Measurements from ENCODE around the gene TTC3.
A peak's percentile ranks its signal among the peaks of the same experiment; 100 is the strongest.

TTC3 gene

GRCh38 chr21:37073417-37074196 is 553 bp downstream of the TTC3 start (continued):
- TF ChIP-seq, protein P1, sequence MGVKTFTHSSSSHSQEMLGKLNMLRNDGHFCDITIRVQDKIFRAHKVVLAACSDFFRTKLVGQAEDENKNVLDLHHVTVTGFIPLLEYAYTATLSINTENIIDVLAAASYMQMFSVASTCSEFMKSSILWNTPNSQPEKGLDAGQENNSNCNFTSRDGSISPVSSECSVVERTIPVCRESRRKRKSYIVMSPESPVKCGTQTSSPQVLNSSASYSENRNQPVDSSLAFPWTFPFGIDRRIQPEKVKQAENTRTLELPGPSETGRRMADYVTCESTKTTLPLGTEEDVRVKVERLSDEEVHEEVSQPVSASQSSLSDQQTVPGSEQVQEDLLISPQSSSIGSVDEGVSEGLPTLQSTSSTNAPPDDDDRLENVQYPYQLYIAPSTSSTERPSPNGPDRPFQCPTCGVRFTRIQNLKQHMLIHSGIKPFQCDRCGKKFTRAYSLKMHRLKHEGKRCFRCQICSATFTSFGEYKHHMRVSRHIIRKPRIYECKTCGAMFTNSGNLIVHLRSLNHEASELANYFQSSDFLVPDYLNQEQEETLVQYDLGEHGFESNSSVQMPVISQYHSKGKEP (tag by site-specific recombination; IDR thresholded peaks at IDR 0.05) = no peak
- TF ChIP-seq, protein P2, sequence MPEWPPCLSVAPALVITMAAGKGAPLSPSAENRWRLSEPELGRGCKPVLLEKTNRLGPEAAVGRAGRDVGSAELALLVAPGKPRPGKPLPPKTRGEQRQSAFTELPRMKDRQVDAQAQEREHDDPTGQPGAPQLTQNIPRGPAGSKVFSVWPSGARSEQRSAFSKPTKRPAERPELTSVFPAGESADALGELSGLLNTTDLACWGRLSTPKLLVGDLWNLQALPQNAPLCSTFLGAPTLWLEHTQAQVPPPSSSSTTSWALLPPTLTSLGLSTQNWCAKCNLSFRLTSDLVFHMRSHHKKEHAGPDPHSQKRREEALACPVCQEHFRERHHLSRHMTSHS (tag by site-specific recombination; IDR thresholded peaks at IDR 0.05) = no peak
- TF ChIP-seq KLF10 (tag by site-specific recombination; IDR thresholded peaks at IDR 0.05) = peak; percentile 88
- no peak; the same call in none of the 2 replicates for TF ChIP-seq ZNF600 (tag by site-specific recombination; IDR thresholded peaks at IDR 0.05)
- TF ChIP-seq ZNF558 (tag by site-specific recombination; IDR thresholded peaks at IDR 0.05) = no peak
- peak; percentile 93 for TF ChIP-seq GLI4 (tag by site-specific recombination; IDR thresholded peaks at IDR 0.05)
- peak; percentile 39; the same call in 1 of the 2 replicates for TF ChIP-seq ZNF48 (tag by site-specific recombination; IDR thresholded peaks at IDR 0.05)
- TF ChIP-seq KLF17 (tag by site-specific recombination; IDR thresholded peaks at IDR 0.05) = peak; percentile 60; the same call in 1 of the 2 replicates
- TF ChIP-seq SCRT2 (tag by site-specific recombination; IDR thresholded peaks at IDR 0.05) = peak; percentile 94
- TF ChIP-seq, protein P3, sequence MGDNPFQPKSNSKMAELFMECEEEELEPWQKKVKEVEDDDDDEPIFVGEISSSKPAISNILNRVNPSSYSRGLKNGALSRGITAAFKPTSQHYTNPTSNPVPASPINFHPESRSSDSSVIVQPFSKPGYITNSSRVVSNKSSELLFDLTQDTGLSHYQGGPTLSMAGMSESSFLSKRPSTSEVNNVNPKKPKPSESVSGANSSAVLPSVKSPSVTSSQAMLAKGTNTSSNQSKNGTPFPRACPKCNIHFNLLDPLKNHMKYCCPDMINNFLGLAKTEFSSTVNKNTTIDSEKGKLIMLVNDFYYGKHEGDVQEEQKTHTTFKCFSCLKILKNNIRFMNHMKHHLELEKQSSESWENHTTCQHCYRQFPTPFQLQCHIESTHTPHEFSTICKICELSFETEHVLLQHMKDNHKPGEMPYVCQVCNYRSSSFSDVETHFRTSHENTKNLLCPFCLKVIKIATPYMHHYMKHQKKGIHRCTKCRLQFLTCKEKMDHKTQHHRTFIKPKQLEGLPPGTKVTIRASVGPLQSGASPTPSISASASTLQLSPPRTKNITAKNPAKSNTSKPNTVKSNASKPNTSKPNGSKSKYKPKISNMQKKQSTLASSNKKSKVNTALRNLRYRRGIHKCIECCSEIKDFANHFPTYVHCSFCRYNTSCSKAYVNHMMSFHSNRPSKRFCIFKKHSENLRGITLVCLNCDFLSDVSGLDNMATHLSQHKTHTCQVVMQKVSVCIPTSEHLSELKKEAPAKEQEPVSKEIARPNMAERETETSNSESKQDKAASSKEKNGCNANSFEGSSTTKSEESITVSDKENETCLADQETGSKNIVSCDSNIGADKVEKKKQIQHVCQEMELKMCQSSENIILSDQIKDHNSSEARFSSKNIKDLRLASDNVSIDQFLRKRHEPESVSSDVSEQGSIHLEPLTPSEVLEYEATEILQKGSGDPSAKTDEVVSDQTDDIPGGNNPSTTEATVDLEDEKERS (tag by site-specific recombination; IDR thresholded peaks at IDR 0.05) = no peak
- no peak; the same call in 1 of the 2 replicates for TF ChIP-seq ZNF341 (tag by site-specific recombination; IDR thresholded peaks at IDR 0.05; ENCODE audit: low read depth)
- TF ChIP-seq ZSCAN30 (tag by site-specific recombination; IDR thresholded peaks at IDR 0.05) = no peak
- TF ChIP-seq ZNF510 (tag by site-specific recombination; IDR thresholded peaks at IDR 0.05; ENCODE audit: insufficient replicate concordance) = no peak
- TF ChIP-seq ZNF660 (tag by site-specific recombination; IDR thresholded peaks at IDR 0.05) = 0 out of 2 replicates have a peak, but pooled peaks have one; percentile 16
- TF ChIP-seq, protein P4, sequence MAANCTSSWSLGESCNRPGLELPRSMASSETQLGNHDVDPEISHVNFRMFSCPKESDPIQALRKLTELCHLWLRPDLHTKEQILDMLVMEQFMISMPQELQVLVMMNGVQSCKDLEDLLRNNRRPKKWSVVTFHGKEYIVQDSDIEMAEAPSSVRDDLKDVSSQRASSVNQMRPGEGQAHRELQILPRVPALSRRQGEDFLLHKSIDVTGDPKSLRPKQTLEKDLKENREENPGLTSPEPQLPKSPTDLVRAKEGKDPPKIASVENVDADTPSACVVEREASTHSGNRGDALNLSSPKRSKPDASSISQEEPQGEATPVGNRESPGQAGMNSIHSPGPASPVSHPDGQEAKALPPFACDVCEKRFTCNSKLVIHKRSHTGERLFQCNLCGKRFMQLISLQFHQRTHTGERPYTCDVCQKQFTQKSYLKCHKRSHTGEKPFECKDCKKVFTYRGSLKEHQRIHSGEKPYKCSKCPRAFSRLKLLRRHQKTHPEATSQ (tag by site-specific recombination; IDR thresholded peaks at IDR 0.05) = peak; percentile 66; the same call in 1 of the 2 replicates
- no peak for TF ChIP-seq ZNF610 (tag by site-specific recombination; IDR thresholded peaks at IDR 0.05; ENCODE audit: borderline replicate concordance)
- TF ChIP-seq ZIC2 (tag by site-specific recombination; IDR thresholded peaks at IDR 0.05) = peak; percentile 83
- TF ChIP-seq, protein P5, sequence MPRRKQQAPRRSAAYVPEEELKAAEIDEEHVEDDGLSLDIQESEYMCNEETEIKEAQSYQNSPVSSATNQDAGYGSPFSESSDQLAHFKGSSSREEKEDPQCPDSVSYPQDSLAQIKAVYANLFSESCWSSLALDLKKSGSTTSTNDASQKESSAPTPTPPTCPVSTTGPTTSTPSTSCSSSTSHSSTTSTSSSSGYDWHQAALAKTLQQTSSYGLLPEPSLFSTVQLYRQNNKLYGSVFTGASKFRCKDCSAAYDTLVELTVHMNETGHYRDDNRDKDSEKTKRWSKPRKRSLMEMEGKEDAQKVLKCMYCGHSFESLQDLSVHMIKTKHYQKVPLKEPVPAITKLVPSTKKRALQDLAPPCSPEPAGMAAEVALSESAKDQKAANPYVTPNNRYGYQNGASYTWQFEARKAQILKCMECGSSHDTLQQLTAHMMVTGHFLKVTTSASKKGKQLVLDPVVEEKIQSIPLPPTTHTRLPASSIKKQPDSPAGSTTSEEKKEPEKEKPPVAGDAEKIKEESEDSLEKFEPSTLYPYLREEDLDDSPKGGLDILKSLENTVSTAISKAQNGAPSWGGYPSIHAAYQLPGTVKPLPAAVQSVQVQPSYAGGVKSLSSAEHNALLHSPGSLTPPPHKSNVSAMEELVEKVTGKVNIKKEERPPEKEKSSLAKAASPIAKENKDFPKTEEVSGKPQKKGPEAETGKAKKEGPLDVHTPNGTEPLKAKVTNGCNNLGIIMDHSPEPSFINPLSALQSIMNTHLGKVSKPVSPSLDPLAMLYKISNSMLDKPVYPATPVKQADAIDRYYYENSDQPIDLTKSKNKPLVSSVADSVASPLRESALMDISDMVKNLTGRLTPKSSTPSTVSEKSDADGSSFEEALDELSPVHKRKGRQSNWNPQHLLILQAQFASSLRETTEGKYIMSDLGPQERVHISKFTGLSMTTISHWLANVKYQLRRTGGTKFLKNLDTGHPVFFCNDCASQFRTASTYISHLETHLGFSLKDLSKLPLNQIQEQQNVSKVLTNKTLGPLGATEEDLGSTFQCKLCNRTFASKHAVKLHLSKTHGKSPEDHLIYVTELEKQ (tag by site-specific recombination; IDR thresholded peaks at IDR 0.05; ENCODE audit: borderline replicate concordance) = no peak
- no peak for TF ChIP-seq ZNF426 (tag by site-specific recombination; IDR thresholded peaks at IDR 0.05)
- TF ChIP-seq ZBTB1 (tag by site-specific recombination; IDR thresholded peaks at IDR 0.05) = no peak
- TF ChIP-seq ZNF664 (tag by site-specific recombination; IDR thresholded peaks at IDR 0.05) = no peak
- no peak for TF ChIP-seq ZNF830 (tag by site-specific recombination; IDR thresholded peaks at IDR 0.05; ENCODE audit: low read depth)
- peak; percentile 40; the same call in 1 of the 2 replicates for TF ChIP-seq ZNF777 (tag by site-specific recombination; IDR thresholded peaks at IDR 0.05; ENCODE audit: borderline replicate concordance)
- 0 out of 2 replicates have a peak, but pooled peaks have one; percentile 35 for TF ChIP-seq ZNF24 (tag by site-specific recombination; IDR thresholded peaks at IDR 0.05)
- TF ChIP-seq ZNF2 (tag by site-specific recombination; IDR thresholded peaks at IDR 0.05) = peak; percentile 52
